Endothelial cell of umbilical vein (primary cell): Measurements from ENCODE around the gene ITM2C. TPM values are rescaled to one million over a fixed set of nuclear protein-coding genes. Genes with fewer than 3 reads are reported as not detected.

Source experiments
- BruUV-seq: library from RNA; stranded (reverse); fragments of 400-500 nt; replicated peaks from 2 replicates; lab custom pipeline; 2021; lab: Mats Ljungman, UMichigan
- CTCF ChIA-PET: fragments of 300-600, 350-600 bp; sonication (Branson Sonifier 250); formaldehyde crosslinking; loops from one replicate; lab custom pipeline; 2021; ENCODE audit warnings: antibody characterized with exemption, inconsistent platforms; lab: Charles Lee
- POLR2A ChIA-PET: fragments of 300-600, 350-600 bp; sonication (Branson Sonifier 250); formaldehyde crosslinking; loops from one replicate; lab custom pipeline; 2021; ENCODE audit warnings: antibody characterized with exemption, inconsistent platforms; lab: Charles Lee
- DNase-seq: peaks from one replicate; pipeline ENCODE4 v3.0.0-alpha.2; 2011; ENCODE audit warnings: low read depth, low spot score
- FAIRE-seq: peaks from 2 replicates; lab custom pipeline; 2011; peaks lifted over from hg19 to GRCh38; lab: Jason Lieb, UNC
- H2AFZ ChIP-seq: 2 replicates; pipeline ENCODE4 v1.6.0; 2012; ENCODE audit warnings: low read depth, low read length, control low read depth, inconsistent platforms
- H3K27ac ChIP-seq: 2 replicates; pipeline ENCODE4 v1.5.1; 2011; ENCODE audit warnings: low read depth, mild to moderate bottlenecking, control low read depth, low read length, moderate library complexity; ENCODE audit not compliant: insufficient read depth
- H3K27me3 ChIP-seq, 2 experiments: 2 replicates each; pipeline versions ENCODE4 v1.6.0 to v1.6.1; 2011; ENCODE audit warnings: low read length in 2 of 2, mixed read lengths in 1 of 2; ENCODE audit not compliant: control insufficient read depth in 2 of 2, insufficient read depth in 2 of 2
- H3K36me3 ChIP-seq, 2 experiments: 2 replicates in 1 of 2; 3 replicates in 1 of 2; pipeline ENCODE4 v1.5.1; 2011; ENCODE audit warnings: low read length in 2 of 2, mild to moderate bottlenecking in 1 of 2, moderate library complexity in 1 of 2; ENCODE audit not compliant: control insufficient read depth in 2 of 2, insufficient read depth in 2 of 2; ENCODE audit errors: extremely low read depth in 1 of 2
- H3K4me1 ChIP-seq: 3 replicates; pipeline ENCODE4 v1.5.1; 2011; ENCODE audit warnings: mild to moderate bottlenecking, low read length; ENCODE audit not compliant: control insufficient read depth, insufficient read depth; ENCODE audit errors: extremely low read depth
- H3K4me2 ChIP-seq: 2 replicates; pipeline ENCODE4 v1.6.1; 2011; ENCODE audit warnings: low read length, control low read depth, mixed read lengths; ENCODE audit not compliant: insufficient read depth
- H3K4me3 ChIP-seq, 3 experiments: fragments of 200-600 bp in 1 of 3; sonication (generic), shearing (Covaris generic) in 1 of 3; replicated peaks in 1 of 3; 2 replicates each; pipeline ENCODE4 v1.5.1; 2011 to 2016; ENCODE audit warnings: control low read depth in 3 of 3, low read length in 3 of 3, mild to moderate bottlenecking in 2 of 3, inconsistent platforms in 1 of 3, low read depth in 1 of 3, moderate library complexity in 1 of 3; ENCODE audit not compliant: insufficient read depth in 1 of 3
- H3K79me2 ChIP-seq: 2 replicates; pipeline ENCODE4 v1.6.0; 2012; ENCODE audit warnings: low read length, inconsistent platforms; ENCODE audit not compliant: control insufficient read depth, insufficient read depth
- H3K9ac ChIP-seq: replicated peaks from 2 replicates; pipeline ENCODE3; 2011; ENCODE audit warnings: low read length, control low read depth; ENCODE audit not compliant: insufficient read depth; ENCODE audit errors: extremely low read depth
- H3K9me1 ChIP-seq: replicated peaks from 3 replicates; pipeline ENCODE4 v1.6.0; 2011; ENCODE audit warnings: mild to moderate bottlenecking, low read length; ENCODE audit not compliant: control insufficient read depth, insufficient read depth; ENCODE audit errors: extremely low read depth
- H3K9me3 ChIP-seq: replicated peaks from 2 replicates; pipeline ENCODE4 v1.5.1; 2012; ENCODE audit warnings: low read length, inconsistent platforms; ENCODE audit not compliant: control insufficient read depth, insufficient read depth
- H4K20me1 ChIP-seq: replicated peaks from 2 replicates; pipeline ENCODE3; 2011; ENCODE audit warnings: mild to moderate bottlenecking, low read length; ENCODE audit not compliant: control insufficient read depth, insufficient read depth; ENCODE audit errors: extremely low read depth
- EZH2 ChIP-seq: IDR thresholded peaks from 2 replicates; pipeline ENCODE4 v1.6.1; 2012; ENCODE audit warnings: borderline replicate concordance, low read depth, mild to moderate bottlenecking, moderate library complexity, low read length, inconsistent platforms; ENCODE audit not compliant: severe bottlenecking
- FOS ChIP-seq: IDR thresholded peaks from 2 replicates; pipeline ENCODE4 v1.6.1; 2011; ENCODE audit warnings: mild to moderate bottlenecking, low read length, moderate library complexity, borderline replicate concordance; ENCODE audit not compliant: insufficient read depth
- GATA2 ChIP-seq: IDR thresholded peaks from 2 replicates; pipeline ENCODE4 v1.7.0; 2011; ENCODE audit warnings: low read depth, mild to moderate bottlenecking, moderate library complexity, mixed read lengths, low read length; ENCODE audit not compliant: insufficient read length, insufficient read depth
- MYC ChIP-seq: IDR thresholded peaks from one replicate; pipeline ENCODE4 v1.6.1; 2011; ENCODE audit warnings: mild to moderate bottlenecking, low read depth, low read length
- POLR2A ChIP-seq: IDR thresholded peaks from 2 replicates; pipeline ENCODE4 v1.6.1; 2012; ENCODE audit warnings: low read depth, mild to moderate bottlenecking, control low read depth, low read length
- POLR2AphosphoS5 ChIP-seq: IDR thresholded peaks from 2 replicates; pipeline ENCODE4 v1.6.1; 2012; ENCODE audit warnings: low read depth, mild to moderate bottlenecking, control low read depth, low read length, moderate library complexity; ENCODE audit not compliant: insufficient read depth
- dilution Hi-C: fragments of 300-500 bp; cut with MboI; formaldehyde crosslinking; loops from one replicate; pipeline ENCODE4 v1.15.0; 2019; ENCODE audit warnings: low sequenced_read_pairs; ENCODE audit not compliant: extremely low pct_ligation_motif_present
- intact Hi-C: fragments of 100-400 bp; cut with micrococcal nuclease; formaldehyde crosslinking; loops from one replicate; pipeline ENCODE4 v1.10.0; 2022
- polyA plus RNA-seq, 4 experiments: library from polyadenylated mRNA; depleted of rRNA in 3 of 4; stranded (reverse) in 3 of 4; unstranded in 1 of 4; fragments of >200 nt; gene quantifications; 2 replicates each; pipeline versions ENCODE4 v1.2.1 to v1.2.3, GENCODE V29; 2011 to 2012; ENCODE audit warnings: missing spikeins in 1 of 4
- total RNA-seq: library from RNA; stranded (reverse); gene quantifications from 2 replicates; pipeline ENCODE4 v1.2.3, GENCODE V29; 2021
- TF ChIP-seq, protein P1 (sequence below): IDR thresholded peaks from 2 replicates; pipeline ENCODE4 v1.6.1; 2011; ENCODE audit not compliant: insufficient read depth, insufficient read length

ITM2C gene
- total and polyA plus RNA-seq, 2 donors (not counting 3 experiments of a cell fraction or from before 2014, with no cell fraction given), result 12.0 to 12.1 TPM

DNA sequence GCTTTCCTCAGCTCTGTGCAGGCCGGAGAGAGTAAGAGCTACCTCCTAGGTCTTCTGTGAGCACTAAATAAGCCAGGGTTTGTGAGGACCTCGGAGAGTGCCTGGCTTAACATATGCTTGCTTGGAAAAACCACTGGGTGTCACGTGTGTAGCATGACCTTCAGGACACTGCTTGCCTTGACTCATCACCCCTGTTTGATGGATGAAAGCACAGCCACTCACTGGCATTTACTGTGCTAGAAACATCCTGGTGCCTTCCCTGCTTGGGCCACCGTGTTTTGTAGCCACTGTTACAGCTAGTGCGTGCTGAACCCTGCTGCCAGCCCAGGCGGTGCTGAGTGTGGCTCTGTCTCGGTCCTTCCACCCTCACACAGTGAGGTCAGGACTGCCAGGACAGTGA is 34.8 kb upstream of the ITM2C start:
- POLR2A ChIA-PET, result no interaction called here
- no peaks in the 10 kb centered on the region for H3K4me1 ChIP-seq
- CTCF ChIA-PET, result no interaction called here
- H3K27ac ChIP-seq, result no peak overlapping the region
- H3K9ac ChIP-seq, result no peak overlapping the region
- dilution Hi-C loops (no loop called here), intact Hi-C loops (no loop called here)
- TF ChIP-seq, protein P1, sequence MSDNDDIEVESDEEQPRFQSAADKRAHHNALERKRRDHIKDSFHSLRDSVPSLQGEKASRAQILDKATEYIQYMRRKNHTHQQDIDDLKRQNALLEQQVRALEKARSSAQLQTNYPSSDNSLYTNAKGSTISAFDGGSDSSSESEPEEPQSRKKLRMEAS, result no peak
- no peak for TF ChIP-seq POLR2A
- H2AFZ ChIP-seq, result no peak overlapping the region
- no peaks in the 10 kb centered on the region for H3K9me1 ChIP-seq
- H3K79me2 ChIP-seq, result no peaks in the 10 kb centered on the region
- no peak for FAIRE-seq
- no peak for DNase-seq
- BruUV-seq, result no TSS peak
- no peaks in the 10 kb centered on the region for H3K36me3 ChIP-seq
- peaks cover 11 to 27% of the 10 kb centered on the region in 2 experiments for H3K27me3 ChIP-seq
- H3K4me2 ChIP-seq, result no peak overlapping the region
- no peaks in the 10 kb centered on the region for H4K20me1 ChIP-seq
- H3K9me3 ChIP-seq, result no peaks in the 10 kb centered on the region
- no peak overlapping the region for H3K4me3 ChIP-seq

GRCh38 chr2:230830428-230830827 is 34.3 kb upstream of the ITM2C start:
- intact Hi-C loops, result no loop called here
- no peak overlapping the region for H2AFZ ChIP-seq
- no peaks in the 10 kb centered on the region for H3K79me2 ChIP-seq
- no peaks in the 10 kb centered on the region for H3K9me1 ChIP-seq
- no peaks in the 10 kb centered on the region for H4K20me1 ChIP-seq
- CTCF ChIA-PET, result interaction anchor here (2.7 kb wide), 1 partner anchor 157 kb away, joined by 12 read pairs; no protein-coding TSS in a partner anchor
- no peak overlapping the region for H3K9ac ChIP-seq
- no peaks in the 10 kb centered on the region for H3K36me3 ChIP-seq
- BruUV-seq, result no TSS peak
- POLR2A ChIA-PET, result no interaction called here
- dilution Hi-C loops, result no loop called here
- no peaks in the 10 kb centered on the region for H3K4me1 ChIP-seq
- H3K4me3 ChIP-seq, result no peak overlapping the region
- peaks cover 11 to 27% of the 10 kb centered on the region in 2 experiments for H3K27me3 ChIP-seq
- no peak overlapping the region for H3K27ac ChIP-seq
- FAIRE-seq, result no peak
- no peak overlapping the region for H3K4me2 ChIP-seq
- no peaks in the 10 kb centered on the region for H3K9me3 ChIP-seq
- TF ChIP-seq GATA2 (no peak), FOS (no peak), POLR2A (no peak), EZH2 (no peak), POLR2AphosphoS5 (no peak), MYC (no peak)
- TF ChIP-seq, protein P1, result no peak
- no peak for DNase-seq
